SIG-M5 (cell line): ENCODE results near the gene SERTAD3.
"Not testable (repeated sequence)": the region's sequence is repeated elsewhere in the genome, so short reads cannot be mapped to it uniquely, and the experiment has no call there.

Experiments
- DNase-seq: peaks from one replicate; lab custom pipeline; 2025; lab: John Stamatoyannopoulos, UW

SERTAD3 gene

GRCh38 chr19:40457953-40458596 is 13.9 kb upstream of the SERTAD3 start:
- no peak for DNase-seq

GRCh38 chr19:40457048-40457447 is 12.9 kb upstream of the SERTAD3 start:
- DNase-seq, result no peak

GRCh38 chr19:40453943-40454342 is 9.8 kb upstream of the SERTAD3 start:
- not testable (repeated sequence) for DNase-seq

GRCh38 chr19:40453151-40453735 is 9.1 kb upstream of the SERTAD3 start:
- DNase-seq, result no peak

GRCh38 chr19:40452016-40452415 is 7.9 kb upstream of the SERTAD3 start:
- DNase-seq, result no peak

GRCh38 chr19:40450664-40451063 is 6.5 kb upstream of the SERTAD3 start:
- DNase-seq, result no peak

GRCh38 chr19:40449506-40449905 is 5.4 kb upstream of the SERTAD3 start:
- no peak for DNase-seq

GRCh38 chr19:40446263-40446784 is 2.2 kb upstream of the SERTAD3 start:
- no peak for DNase-seq

- no peak for DNase-seq
Measured at GRCh38 chr19:40445780-40446262, 1.7 kb upstream of the SERTAD3 start.

GRCh38 chr19:40444825-40445312 is 734 bp upstream of the SERTAD3 start:
- DNase-seq, result no peak

GRCh38 chr19:40443131-40443999 is 770 bp downstream of the SERTAD3 start:
- DNase-seq, result peak; percentile 89

GRCh38 chr19:40442328-40443130 is 1.6 kb downstream of the SERTAD3 start:
- DNase-seq, result no peak

GRCh38 chr19:40441719-40442253 is 2.3 kb downstream of the SERTAD3 start:
- no peak for DNase-seq

GRCh38 chr19:40438284-40438683 is 5.9 kb downstream of the SERTAD3 start:
- no peak for DNase-seq

GRCh38 chr19:40433391-40434216 is 10.5 kb downstream of the SERTAD3 start:
- no peak for DNase-seq

GRCh38 chr19:40432760-40433159 is 11.4 kb downstream of the SERTAD3 start:
- not testable (repeated sequence) for DNase-seq

GRCh38 chr19:40431698-40432097 is 12.4 kb downstream of the SERTAD3 start:
- DNase-seq, result no peak

- DNase-seq, result not testable (repeated sequence)
Measured at GRCh38 chr19:40430242-40430641, 13.9 kb downstream of the SERTAD3 start.

- not testable (repeated sequence) for DNase-seq
Measured at GRCh38 chr19:40428197-40428596, 15.9 kb downstream of the SERTAD3 start.
